AG10803 (cell line): ENCODE data around the gene FOXD3.

Source experiments
- DNase-seq: peaks from one replicate; pipeline ENCODE4 v3.0.0; 2010; ENCODE audit warnings: low read depth
- H3K4me3 ChIP-seq: 2 replicates; pipeline ENCODE4 v1.5.1; 2011; ENCODE audit warnings: mild to moderate bottlenecking, low read length, control low read depth
- TF ChIP-seq, protein P1 (sequence below): conservative IDR thresholded peaks from 2 replicates; pipeline ENCODE4 v1.5.1; 2011; ENCODE audit warnings: mild to moderate bottlenecking, low read length, control low read depth, inconsistent platforms

The FOXD3 gene

DNA sequence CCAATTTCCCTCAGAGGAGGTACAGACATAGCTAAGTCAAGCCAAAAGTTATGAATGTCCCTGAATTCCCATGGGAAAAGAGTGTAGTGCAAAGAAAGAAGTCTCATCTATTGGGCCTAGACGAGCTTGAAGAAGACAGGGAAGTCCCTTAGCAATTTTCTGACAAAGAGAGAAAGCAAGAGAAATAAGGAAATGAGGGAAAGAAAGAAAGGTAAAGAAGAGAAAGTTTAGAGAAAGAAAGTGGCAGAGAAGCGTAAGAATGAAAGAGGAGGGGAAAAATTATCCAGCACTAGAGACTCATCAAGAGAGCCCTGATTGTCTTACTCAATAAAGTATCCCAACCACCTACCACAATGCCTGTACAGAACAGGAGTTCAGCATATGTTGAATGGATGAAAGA lies 40.6 kb upstream of the FOXD3 start:
- no peak overlapping the region for H3K4me3 ChIP-seq
- TF ChIP-seq, protein P1, sequence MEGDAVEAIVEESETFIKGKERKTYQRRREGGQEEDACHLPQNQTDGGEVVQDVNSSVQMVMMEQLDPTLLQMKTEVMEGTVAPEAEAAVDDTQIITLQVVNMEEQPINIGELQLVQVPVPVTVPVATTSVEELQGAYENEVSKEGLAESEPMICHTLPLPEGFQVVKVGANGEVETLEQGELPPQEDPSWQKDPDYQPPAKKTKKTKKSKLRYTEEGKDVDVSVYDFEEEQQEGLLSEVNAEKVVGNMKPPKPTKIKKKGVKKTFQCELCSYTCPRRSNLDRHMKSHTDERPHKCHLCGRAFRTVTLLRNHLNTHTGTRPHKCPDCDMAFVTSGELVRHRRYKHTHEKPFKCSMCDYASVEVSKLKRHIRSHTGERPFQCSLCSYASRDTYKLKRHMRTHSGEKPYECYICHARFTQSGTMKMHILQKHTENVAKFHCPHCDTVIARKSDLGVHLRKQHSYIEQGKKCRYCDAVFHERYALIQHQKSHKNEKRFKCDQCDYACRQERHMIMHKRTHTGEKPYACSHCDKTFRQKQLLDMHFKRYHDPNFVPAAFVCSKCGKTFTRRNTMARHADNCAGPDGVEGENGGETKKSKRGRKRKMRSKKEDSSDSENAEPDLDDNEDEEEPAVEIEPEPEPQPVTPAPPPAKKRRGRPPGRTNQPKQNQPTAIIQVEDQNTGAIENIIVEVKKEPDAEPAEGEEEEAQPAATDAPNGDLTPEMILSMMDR = no peak
- no peak for DNase-seq

DNA sequence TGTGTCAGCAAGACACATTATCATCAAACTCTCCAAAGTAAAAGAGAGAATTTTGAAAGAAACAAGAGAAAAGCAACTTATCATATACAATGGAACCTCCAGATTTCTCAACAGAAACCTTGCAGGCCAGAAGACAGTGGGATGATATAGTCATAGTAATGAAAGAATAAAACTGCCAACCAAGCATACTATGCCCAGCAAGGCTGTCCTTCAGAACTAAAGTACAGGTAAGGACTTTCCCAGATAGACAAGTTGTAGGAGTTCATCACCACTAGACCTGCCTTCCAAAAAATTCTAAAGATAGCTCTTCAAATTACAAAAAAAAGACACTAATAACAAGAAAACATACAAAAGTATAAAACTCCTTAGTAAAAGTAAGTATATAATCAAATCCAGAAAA lies 33.2 kb upstream of the FOXD3 start:
- TF ChIP-seq, protein P1 = no peak
- DNase-seq = no peak
- H3K4me3 ChIP-seq = no peak overlapping the region

DNA sequence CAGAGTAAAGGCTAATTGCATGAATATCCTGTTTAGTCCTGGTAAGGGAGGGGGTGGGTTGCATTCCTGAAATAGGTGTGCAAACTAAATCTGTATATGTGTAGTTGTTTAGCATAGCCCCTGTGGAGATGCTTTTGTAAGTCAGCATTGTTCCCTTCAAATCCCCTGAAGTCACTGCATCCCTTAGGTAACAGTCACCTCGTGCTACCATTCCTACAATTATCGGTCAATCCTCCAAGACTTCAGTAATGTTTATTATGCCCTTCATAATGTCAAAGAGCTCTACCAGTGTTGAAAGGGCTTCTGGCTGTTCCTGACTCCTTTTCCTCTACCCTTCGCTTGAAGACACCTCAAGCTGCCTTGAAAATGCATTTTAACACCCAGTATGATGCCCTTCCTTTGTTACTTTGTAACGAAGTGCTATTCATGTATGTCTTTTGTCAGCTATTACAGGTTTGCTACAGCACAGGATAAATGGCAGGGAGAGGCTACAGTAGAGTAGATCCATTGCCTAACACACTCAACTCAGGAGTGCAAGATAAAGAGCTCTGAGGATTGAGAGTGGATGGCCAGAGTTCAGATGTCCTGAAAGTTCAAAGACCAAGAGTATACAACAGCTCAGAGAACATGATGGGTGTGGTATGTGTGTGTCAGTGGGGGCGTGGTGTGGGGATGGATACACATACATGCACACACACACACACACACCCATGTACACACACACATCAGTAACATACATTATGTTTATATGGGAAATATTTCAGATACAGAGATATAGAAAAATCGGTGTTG lies 27.4 kb upstream of the FOXD3 start:
- TF ChIP-seq, protein P1 = no peak
- H3K4me3 ChIP-seq = no peak overlapping the region
- DNase-seq = no peak

DNA sequence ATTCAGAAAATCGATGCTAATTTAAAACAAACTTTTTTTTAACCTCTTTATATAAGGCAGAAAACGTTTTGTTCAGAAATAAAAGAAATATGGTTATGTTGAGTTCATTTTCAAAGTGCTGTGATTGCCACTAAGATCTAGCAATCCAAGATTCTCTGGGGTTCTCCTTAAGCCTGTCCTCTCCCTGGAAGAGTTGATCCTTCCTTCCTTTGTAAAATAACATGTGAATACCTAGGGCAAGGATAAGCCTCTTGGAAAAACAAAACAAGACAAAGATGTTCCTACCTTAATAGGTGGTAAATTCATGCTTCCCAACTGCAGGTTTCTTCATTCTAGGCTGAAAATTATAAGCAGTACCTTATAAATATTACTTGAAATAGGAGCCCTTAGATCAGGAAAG lies 18.0 kb upstream of the FOXD3 start:
- no peak overlapping the region for H3K4me3 ChIP-seq
- no peak for DNase-seq
- TF ChIP-seq, protein P1 = no peak

DNA sequence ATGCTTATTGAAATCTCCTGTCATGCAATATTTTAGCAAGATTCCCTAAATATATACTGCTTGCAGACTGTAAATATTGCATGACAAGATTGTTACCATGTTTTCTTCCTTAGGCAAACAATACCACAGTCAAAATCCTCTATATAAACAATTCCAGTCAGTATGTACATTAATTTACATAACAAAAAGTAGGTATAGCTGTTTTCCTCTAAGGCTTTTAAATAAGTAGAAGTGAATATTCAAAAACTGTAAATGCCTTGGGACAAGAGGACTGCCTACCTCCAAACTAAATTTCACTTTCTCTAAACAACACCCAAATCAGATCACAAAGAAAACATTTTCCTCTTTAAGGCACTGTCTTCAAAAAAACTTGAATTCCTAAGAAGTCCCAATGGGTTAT lies 17.3 kb upstream of the FOXD3 start:
- no peak overlapping the region for H3K4me3 ChIP-seq
- TF ChIP-seq, protein P1 = no peak
- DNase-seq = no peak

DNA sequence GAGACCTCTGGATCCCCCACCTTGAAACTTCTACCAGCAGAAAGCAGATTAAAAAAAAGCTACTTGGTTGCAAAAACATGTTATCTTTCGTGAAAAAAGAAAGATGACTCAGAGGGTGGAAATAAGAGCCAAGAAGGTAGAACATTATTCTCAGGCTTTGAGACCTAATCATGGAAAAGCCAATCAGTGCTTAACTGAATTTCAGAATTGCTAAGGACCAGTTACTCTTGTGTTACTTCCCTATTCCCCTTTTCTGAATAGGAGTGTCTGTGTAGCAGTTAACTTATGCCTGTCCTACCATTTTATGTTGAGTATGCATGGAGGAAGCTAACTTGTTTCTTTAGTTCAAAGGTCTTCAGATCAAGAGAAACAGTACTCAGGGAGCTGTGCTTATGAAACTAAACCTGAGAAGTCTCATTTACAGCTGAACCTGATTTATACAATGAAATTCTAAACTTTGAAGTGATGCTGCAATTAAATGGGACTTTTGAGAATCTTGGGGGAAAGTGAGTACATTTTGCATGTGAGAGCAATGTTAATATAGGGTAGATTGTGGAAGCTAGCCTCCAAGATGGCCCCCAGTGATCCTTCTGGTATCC lies 15.1 kb upstream of the FOXD3 start:
- TF ChIP-seq, protein P1 = no peak
- no peak for DNase-seq
- no peak overlapping the region for H3K4me3 ChIP-seq

DNA sequence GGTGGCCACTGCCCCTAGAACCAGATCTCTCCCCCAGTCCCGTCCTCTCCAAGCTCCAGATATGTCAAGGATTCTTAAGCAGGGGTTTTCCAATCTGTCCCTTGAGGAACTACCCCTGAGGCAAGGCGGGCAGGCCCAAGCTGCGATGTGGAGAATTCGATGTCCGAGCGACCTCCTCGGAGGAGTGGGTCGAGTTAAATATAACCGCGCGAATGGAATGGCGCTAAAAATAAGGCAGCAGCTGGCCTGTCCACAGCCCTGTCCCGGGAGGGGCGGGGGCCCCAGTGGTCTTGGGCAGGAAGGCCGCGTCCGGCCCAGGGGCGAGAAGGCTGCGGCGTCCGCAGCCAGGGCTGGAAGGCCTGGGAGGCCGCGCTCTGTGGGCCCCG lies 5.8 kb upstream of the FOXD3 start:
- TF ChIP-seq, protein P1 = no peak
- no peak overlapping the region for H3K4me3 ChIP-seq
- DNase-seq = no peak
